HG03457 (cell line): ENCODE results near the gene GCNT3.
"Not testable (repeated sequence)": the region's sequence is repeated elsewhere in the genome, so short reads cannot be mapped to it uniquely, and the experiment has no call there.

Experiments used
- ATAC-seq: cut with Tn5 transposase; IDR thresholded peaks from one replicate; pipeline ENCODE4 v1.9.1; 2021; ENCODE audit warnings: moderate number of reproducible peaks; ENCODE audit not compliant: unreplicated experiment

Gene GCNT3

DNA sequence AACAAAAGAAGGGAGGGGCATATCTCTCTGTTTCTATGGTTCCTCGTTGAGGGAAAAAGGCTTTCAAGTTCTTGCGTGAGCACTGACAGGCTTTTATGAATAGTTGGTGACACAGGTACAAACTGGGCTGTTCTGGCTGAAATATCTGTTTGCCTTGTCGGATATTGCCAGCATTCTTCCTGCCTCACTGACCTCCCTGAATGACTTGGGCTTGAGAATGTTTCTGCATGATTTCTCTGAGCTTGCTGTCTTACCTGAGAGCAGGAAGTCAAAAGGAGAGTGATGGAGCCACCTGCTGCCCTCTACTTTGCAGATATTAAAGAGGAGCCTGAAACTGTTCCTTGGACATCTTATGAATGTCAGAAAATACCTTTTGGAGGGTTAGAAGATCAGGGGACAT is 4.8 kb downstream of the GCNT3 start:
- no peak for ATAC-seq

DNA sequence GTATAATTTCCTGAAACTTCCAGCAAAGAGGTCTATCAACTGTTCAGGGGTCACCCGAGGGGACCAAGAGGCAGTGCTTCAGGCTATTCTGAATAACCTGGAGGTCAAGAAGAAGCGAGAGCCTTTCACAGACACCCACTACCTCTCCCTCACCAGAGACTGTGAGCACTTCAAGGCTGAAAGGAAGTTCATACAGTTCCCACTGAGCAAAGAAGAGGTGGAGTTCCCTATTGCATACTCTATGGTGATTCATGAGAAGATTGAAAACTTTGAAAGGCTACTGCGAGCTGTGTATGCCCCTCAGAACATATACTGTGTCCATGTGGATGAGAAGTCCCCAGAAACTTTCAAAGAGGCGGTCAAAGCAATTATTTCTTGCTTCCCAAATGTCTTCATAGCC is 6.8 kb downstream of the GCNT3 start:
- ATAC-seq, result no peak

DNA sequence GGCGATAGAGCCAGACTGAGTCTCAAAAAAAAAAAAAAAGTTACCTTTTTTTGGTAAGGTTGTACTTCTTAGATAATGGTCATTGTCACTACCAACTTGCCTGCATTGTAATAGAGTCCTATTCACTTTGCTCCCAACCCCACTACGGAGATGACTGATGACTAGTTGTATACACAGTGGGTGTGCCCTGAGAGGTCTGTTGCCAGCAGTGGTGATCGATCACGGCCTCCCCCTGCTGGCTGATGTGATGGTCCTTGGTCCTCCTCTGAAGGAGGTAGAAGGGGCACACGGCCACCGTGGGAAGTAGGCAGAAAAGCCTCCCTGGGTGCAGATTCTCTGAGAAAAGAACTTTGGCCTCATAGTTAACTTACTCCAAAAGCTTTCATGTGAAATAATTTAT is 10.7 kb downstream of the GCNT3 start:
- ATAC-seq, result no peak

GRCh38 chr15:59632714-59633113 is 21.1 kb downstream of the GCNT3 start:
- ATAC-seq, result no peak

- no peak for ATAC-seq
Observed at GRCh38 chr15:59636184-59636583, 24.6 kb downstream of the GCNT3 start.

GRCh38 chr15:59637507-59637906 is 25.9 kb downstream of the GCNT3 start:
- not testable (repeated sequence) for ATAC-seq

GRCh38 chr15:59642351-59642750 is 30.8 kb downstream of the GCNT3 start:
- ATAC-seq, result no peak

DNA sequence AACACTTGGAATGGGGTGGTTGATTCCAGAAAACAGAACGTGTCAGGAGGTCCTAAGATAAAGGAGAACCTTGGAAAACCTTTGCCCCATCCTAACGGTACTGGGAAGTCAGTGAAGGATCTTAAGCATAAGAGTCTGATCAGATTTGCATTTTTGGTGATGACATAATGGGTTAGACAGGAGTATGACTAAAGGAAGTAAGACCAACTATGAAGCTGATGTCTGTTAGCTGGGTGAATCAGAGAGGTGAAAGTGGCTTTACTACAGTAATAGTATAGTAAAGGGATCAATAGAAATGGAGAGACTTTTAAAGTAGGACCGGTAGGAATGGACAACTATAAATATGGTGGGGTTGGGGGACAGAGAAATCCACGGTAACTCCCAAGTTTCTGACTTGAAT is 33.2 kb downstream of the GCNT3 start:
- ATAC-seq, result no peak

DNA sequence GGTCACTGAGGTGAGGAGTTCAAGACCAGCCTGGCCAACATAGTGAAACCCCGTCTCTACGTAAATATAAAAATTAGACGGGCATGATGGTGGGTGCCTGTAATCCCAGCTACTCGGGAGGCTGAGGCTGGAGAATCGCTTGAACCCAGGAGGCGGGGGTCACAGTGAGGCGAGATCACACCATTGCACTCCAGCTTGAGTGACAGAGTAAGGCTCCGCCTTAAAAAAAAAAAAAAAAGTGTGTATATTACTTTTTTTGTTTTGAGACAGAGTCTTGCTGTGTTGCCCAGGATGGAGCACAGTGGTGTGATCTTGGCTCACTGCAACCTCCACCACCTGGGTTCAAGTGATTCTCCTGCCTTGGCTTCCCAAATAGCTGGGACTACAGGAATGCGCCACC is 34.2 kb downstream of the GCNT3 start:
- not testable (repeated sequence) for ATAC-seq

DNA sequence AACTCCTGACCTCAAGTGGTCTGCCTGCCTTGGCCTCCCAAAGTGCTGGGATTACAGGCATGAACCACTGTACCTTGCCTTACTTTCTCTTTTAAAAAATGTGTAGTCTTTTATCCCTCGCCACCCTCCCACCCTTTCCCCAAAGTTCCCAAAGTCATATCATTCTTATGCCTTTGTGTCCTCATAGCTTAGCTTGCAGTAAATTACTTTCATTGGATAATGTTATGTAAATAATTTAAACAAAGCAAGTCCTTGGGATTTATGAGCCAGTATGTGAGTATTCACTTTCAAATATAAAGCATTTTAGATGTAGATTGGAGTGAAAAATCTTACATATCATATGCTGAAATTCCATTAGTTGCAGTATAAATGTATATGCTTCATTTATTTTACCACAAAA is 34.7 kb downstream of the GCNT3 start:
- ATAC-seq, result no peak

- ATAC-seq, result no peak
Observed at GRCh38 chr15:59647085-59647484, 35.5 kb downstream of the GCNT3 start.

GRCh38 chr15:59649603-59650002 is 38.0 kb downstream of the GCNT3 start:
- ATAC-seq, result no peak

DNA sequence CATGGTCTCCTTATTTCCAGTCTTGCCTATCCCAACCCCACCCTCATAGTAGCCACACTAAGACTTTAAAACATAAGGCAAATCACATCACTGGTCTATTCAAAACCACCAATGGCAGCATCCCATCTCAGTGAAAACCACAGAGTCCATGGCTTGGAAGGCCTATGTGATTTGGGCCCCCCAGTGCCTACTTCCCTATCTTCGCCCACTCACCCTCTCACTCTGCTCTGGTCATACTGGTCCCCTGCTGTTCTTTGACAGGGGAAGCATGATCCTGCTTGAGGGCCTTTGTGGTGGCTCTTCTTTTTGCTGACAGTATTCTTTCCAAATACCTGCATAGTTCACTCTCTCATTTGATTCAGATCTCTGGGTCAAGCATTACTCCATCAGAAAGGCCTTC is 42.5 kb downstream of the GCNT3 start:
- ATAC-seq, result no peak

DNA sequence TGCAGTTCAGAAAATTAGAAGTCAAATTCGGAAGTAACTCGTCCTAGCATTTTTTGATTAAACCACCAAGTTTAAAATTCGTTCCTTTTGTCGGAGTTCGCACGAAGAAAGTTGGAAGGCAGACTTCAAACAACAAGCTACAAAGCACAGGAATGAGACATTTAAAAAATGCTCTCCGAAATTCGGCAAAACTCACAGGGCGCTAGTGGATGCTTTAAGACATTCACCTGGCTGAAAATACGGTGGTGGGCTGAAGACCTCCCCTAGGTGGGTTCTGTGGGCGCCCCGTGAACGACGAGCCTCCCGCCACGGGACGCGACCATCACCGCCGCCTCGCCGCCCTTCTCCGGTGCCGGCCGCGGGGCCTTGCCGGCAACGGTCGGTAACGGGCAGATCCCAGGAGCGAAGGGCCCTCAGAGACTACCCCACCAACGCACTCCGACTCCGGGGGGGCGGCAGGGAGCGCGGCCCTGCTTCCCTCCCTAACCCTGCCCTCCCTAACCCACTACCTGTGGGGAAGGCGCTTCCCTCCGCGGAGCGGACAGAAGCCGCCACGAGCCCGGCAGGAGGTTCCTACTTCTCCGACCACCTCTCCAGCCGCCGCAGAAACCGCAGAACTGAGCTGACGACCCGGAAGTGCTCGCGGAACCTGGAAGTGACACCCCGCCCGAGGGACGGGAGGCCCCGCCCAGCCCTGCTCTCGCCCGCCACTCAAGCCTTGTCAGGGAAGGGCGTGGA is 45.5 kb downstream of the GCNT3 start, which contains the start of gene GTF2A2:
Gene GTF2A2 (minus strand): TSS at position 619 of the 738 bp plus-strand sequence. CDS start 5,238 bp downstream, outside the sequence.
- ATAC-seq, result peak; percentile 96

DNA sequence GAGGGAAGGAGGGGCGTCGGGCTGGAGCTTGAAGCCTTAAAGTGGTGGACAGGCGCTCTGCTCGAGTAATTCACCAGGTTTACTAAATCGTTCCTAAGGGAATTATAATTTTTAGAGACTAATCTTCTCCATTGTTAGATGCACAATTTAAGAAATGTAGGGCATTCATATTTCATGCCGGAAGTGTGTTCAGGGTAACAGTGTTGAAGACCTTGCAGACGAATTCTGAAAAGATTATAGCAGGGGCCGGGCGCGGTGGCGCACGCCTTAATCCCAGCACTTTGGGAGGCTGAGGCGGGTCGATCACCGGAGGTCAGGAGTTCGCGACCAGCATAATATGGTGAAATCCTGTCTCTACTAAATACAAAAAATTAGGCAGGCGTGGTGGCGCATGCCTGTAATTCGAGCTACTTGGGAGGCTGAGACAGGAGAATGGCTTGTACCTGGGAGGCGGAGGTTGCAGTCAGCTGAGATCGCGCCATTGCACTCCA is 46.1 kb downstream of the GCNT3 start:
- ATAC-seq, result no peak

DNA sequence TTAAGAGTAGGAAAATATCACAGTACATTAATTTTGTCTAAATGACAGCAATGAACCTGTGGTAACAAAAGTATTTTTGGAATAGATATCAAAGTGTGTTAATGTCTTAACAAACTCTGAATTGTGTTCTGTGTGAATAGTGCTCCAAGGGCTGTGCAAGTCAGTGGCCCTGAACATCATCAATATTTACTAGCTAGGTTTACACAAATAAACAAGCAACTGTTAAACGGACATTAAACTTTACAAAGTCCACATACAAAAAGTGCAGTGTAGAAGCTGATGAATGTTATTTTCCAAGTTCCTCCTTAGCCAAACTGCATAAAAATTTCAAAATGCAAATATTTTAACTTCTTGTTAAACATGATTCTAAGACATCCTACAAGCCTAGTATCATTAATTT is 47.8 kb downstream of the GCNT3 start:
- no peak for ATAC-seq

DNA sequence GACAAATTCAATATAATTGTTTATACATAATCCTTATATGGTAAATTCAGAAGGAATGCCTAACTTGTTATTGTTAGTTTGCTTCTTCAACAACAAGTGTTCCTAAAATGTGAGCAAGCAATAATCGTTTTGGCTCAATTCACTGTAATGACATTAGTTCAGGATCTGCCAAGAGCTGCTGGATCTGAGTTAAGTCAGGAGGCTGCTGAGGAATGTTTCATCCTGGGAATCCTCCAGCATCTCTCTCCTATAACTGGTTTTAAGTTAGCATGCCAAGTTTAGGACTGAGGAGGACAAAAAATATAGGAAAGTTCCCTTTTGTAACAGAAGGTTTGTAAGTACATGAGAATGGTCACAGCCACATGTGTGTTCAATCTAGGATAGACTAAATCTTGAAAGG is 50.7 kb downstream of the GCNT3 start:
- ATAC-seq, result no peak

GRCh38 chr15:59668556-59668955 is 57.0 kb downstream of the GCNT3 start:
- ATAC-seq, result no peak
